OCI-LY7 (cell line): ENCODE data around the gene CACNA1D.

Source experiments
- EZH2phosphoT487 ChIP-seq: fragments of 200-600 bp; sonication (generic); IDR thresholded peaks from 2 replicates; pipeline ENCODE4 v1.6.1; 2018; ENCODE audit warnings: low read depth, borderline replicate concordance, mild to moderate bottlenecking, mixed run types, antibody characterized with exemption, low read length, moderate library complexity, mixed read lengths
- TF ChIP-seq, protein P1 (sequence below): fragments of 200-600 bp; sonication (generic); conservative IDR thresholded peaks from 2 replicates; pipeline ENCODE4 v1.5.1; 2014; ENCODE audit warnings: mild to moderate bottlenecking, antibody characterized with exemption, low read length, moderate library complexity, mixed read lengths

DNA sequence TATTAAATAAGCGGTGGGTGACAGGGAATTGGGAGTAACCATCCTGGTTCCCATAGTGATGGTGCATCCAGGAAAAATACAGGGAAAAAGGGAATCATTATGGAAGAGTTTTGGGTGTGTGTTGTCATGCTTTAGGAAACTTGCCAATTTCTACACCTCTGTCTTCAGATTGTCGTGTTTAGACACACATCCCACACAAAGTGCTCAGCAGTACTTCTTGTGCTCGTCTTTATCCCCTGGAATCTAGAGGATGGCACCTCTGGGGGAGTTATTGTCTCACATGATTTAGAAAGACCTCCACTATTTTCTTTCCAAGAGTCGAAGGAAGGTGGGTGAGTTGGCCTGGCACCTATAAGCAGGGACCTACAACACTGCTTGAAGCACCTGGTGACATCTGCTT lies 35.8 kb downstream of the CACNA1D start:
- TF ChIP-seq, protein P1, sequence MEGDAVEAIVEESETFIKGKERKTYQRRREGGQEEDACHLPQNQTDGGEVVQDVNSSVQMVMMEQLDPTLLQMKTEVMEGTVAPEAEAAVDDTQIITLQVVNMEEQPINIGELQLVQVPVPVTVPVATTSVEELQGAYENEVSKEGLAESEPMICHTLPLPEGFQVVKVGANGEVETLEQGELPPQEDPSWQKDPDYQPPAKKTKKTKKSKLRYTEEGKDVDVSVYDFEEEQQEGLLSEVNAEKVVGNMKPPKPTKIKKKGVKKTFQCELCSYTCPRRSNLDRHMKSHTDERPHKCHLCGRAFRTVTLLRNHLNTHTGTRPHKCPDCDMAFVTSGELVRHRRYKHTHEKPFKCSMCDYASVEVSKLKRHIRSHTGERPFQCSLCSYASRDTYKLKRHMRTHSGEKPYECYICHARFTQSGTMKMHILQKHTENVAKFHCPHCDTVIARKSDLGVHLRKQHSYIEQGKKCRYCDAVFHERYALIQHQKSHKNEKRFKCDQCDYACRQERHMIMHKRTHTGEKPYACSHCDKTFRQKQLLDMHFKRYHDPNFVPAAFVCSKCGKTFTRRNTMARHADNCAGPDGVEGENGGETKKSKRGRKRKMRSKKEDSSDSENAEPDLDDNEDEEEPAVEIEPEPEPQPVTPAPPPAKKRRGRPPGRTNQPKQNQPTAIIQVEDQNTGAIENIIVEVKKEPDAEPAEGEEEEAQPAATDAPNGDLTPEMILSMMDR, result no peak
- TF ChIP-seq EZH2phosphoT487, result no peak
